Nephron (organoid): ENCODE results near the gene FGF23.

Experiments
- H3K27ac Mint-ChIP-seq, 3 experiments: 2 replicates each; pipeline ENCODE4 v1.8.0; 2020; ENCODE audit warnings: mixed read lengths in 3 of 3, mild to moderate bottlenecking in 2 of 3, moderate library complexity in 1 of 3
- H3K27me3 Mint-ChIP-seq: 2 replicates; pipeline ENCODE4 v1.8.0; 2021; ENCODE audit warnings: low read depth, mild to moderate bottlenecking, moderate library complexity, mixed read lengths
- H3K36me3 Mint-ChIP-seq: 2 replicates; pipeline ENCODE4 v1.8.0; 2020; ENCODE audit warnings: low read depth, mixed read lengths
- H3K4me1 Mint-ChIP-seq: 2 replicates; pipeline ENCODE4 v1.8.0; 2020; ENCODE audit warnings: mixed read lengths
- H3K4me3 Mint-ChIP-seq, 3 experiments: 2 replicates each; pipeline ENCODE4 v1.8.0; 2020; ENCODE audit warnings: mild to moderate bottlenecking in 3 of 3, mixed read lengths in 3 of 3, moderate library complexity in 2 of 3
- H3K9me3 Mint-ChIP-seq: 2 replicates; pipeline ENCODE4 v1.8.0; 2020; ENCODE audit warnings: mixed read lengths
- CTCF ChIP-seq, 3 experiments: fragments of 200-600 bp; sonication (generic); IDR thresholded peaks; one replicate each; pipeline ENCODE4 v1.5.0; 2021; ENCODE audit warnings: antibody characterized with exemption in 3 of 3; ENCODE audit not compliant: unreplicated experiment in 3 of 3

The FGF23 gene

DNA sequence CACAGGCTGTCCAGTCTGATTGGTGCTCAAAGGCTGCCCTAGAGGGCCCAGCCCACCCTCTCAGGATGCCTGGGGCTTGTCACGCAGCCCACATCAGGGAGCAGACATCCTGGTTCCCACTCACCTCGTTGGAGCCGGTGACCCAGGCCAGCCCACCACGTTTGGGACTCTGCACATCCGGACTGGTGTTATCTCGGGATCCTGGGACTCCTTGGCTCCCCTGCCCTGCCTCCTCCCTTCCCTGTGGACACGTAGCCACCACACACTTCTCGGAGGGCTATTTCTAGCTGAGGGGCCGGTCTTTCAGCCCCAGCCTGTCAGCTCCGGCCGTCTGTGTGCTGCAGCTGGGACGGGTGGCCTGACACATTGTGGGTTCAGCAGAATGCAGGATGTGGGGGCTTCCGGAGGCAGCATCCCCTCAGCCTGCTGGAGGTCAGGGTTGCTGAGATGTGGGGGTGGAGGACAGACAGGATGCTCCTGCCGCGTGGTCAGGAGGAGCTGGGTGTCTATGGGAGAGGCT lies 12.8 kb upstream of the FGF23 start:
- Mint-ChIP-seq H3K4me1 (no peaks in the 10 kb centered on the region), H3K27me3 (peaks cover 14% of the 10 kb centered on the region), H3K9me3 (no peaks in the 10 kb centered on the region), H3K36me3 (no peaks in the 10 kb centered on the region), H3K27ac (no peak overlapping the region), H3K4me3 (no peak overlapping the region)
- no peak for TF ChIP-seq CTCF (IDR thresholded peaks at IDR 0.05; ENCODE audit: unreplicated experiment in 3 of 3)

GRCh38 chr12:4388662-4389061 lies 9.2 kb upstream of the FGF23 start:
- Mint-ChIP-seq H3K9me3 (no peaks in the 10 kb centered on the region), H3K36me3 (no peaks in the 10 kb centered on the region), H3K4me3 (no peak overlapping the region), H3K27ac (no peak overlapping the region), H3K27me3 (peaks cover 12% of the 10 kb centered on the region), H3K4me1 (no peaks in the 10 kb centered on the region)
- no peak for TF ChIP-seq CTCF (IDR thresholded peaks at IDR 0.05; ENCODE audit: unreplicated experiment in 3 of 3)

DNA sequence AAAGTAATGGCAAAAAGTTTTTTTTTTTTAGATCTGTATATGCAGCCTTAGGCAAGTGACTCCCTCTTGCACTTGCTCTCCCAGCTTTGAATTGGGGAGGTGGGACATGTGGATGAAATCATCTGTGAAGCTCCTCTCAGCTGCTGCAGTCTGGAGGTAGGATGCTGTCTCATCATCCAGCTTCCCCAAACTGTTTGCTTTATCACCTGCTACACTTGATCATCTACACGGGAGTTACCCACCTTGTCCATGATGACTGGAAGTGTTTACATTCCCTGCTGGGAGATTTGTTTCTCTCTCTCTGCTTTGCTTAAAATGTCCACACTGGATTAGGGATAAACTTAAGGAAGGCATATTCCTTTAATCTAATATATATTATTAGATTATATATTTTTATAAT lies 8.5 kb upstream of the FGF23 start:
- Mint-ChIP-seq H3K4me1 (no peaks in the 10 kb centered on the region), H3K36me3 (no peaks in the 10 kb centered on the region), H3K9me3 (no peaks in the 10 kb centered on the region), H3K27ac (no peak overlapping the region), H3K27me3 (peaks cover 12% of the 10 kb centered on the region), H3K4me3 (no peak overlapping the region)
- no peak for TF ChIP-seq CTCF (IDR thresholded peaks at IDR 0.05; ENCODE audit: unreplicated experiment in 3 of 3)

GRCh38 chr12:4387607-4388006 lies 8.1 kb upstream of the FGF23 start:
- H3K9me3 Mint-ChIP-seq = no peaks in the 10 kb centered on the region
- H3K27me3 Mint-ChIP-seq = peaks cover 13% of the 10 kb centered on the region
- no peak overlapping the region for H3K4me3 Mint-ChIP-seq
- H3K4me1 Mint-ChIP-seq = no peaks in the 10 kb centered on the region
- H3K36me3 Mint-ChIP-seq = no peaks in the 10 kb centered on the region
- no peak overlapping the region for H3K27ac Mint-ChIP-seq
- no peak for TF ChIP-seq CTCF (IDR thresholded peaks at IDR 0.05; ENCODE audit: unreplicated experiment in 3 of 3)

DNA sequence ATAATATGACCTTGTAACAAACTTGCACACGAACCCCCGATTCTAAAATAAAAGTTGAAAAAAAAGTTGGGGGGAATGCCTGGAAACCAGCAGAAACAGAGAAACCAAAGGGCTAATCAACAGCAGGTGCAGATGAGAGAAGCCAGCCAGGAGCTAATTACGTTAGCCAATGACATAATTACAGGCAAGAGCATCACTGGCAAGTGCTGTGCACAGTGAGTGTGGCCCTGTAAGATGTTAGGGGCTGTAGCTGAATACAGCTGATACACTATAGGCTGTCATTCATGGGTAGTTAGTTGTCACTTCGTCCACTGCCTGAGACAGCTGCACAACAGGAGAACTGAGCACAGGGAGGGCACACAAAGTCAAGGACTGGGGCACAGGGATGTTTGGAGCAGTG lies 7.3 kb upstream of the FGF23 start:
- H3K27ac Mint-ChIP-seq = no peak overlapping the region
- peaks cover 11% of the 10 kb centered on the region for H3K27me3 Mint-ChIP-seq
- no peak overlapping the region for H3K4me3 Mint-ChIP-seq
- no peaks in the 10 kb centered on the region for H3K36me3 Mint-ChIP-seq
- H3K4me1 Mint-ChIP-seq = no peaks in the 10 kb centered on the region
- TF ChIP-seq CTCF (IDR thresholded peaks at IDR 0.05; ENCODE audit: unreplicated experiment in 3 of 3) = no peak
- no peaks in the 10 kb centered on the region for H3K9me3 Mint-ChIP-seq

DNA sequence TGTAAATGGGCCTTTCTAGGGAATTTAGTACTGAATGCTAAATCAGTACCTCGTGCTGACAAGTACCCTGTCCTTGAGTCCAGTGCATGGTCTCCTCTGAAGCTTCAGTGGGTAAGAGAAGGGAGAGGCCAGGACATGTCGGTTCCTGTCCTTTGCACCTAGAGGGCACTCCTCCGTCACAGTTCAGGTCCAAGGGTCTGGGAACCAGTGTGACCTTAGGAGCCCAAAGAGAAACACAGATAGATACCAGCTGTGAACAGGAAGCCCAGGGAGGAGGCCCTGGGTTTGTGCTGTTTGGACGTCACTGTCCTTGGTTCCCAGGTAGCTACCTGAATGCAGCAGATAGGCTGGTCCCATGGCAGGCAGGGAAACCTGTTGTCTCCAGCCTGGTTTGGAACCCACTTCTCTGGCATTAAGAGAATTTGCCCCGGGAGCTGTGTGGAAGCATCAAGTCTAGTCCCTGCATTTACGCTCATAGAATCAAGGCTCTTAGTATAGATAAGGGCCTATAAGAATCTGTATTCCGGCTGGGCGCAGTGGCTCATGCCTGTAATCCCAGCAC lies 3.9 kb upstream of the FGF23 start:
- Mint-ChIP-seq H3K9me3 (no peaks in the 10 kb centered on the region), H3K27ac (no peak overlapping the region), H3K36me3 (no peaks in the 10 kb centered on the region), H3K4me3 (no peak overlapping the region), H3K27me3 (peaks cover 22% of the 10 kb centered on the region), H3K4me1 (no peaks in the 10 kb centered on the region)
- no peak for TF ChIP-seq CTCF (IDR thresholded peaks at IDR 0.05; ENCODE audit: unreplicated experiment in 3 of 3)
